Stimulated activated CD4-positive, alpha-beta T cell treated with anti-CD3 and anti-CD28 coated beads, Interleukin-12 subunit alpha, Interleukin-12 subunit beta, amount 100 ng/mL, for 24 hours (primary cell): ENCODE measurements around the gene OGFOD3.
"Not testable (repeated sequence)": the region's sequence is repeated elsewhere in the genome, so short reads cannot be mapped to it uniquely, and the experiment has no call there.

Experiments used
- DNase-seq, 2 experiments: peaks; one replicate each; pipeline ENCODE4 v3.0.0-alpha.2; 2020; ENCODE audit warnings: low read depth in 2 of 2

OGFOD3 gene

GRCh38 chr17:82418001-82418986 lies at the start of gene OGFOD3, which contains the start of gene HEXD:
TSS of gene OGFOD3 (minus strand) at chr17:82418586. CDS start at chr17:82418485, 101 bp downstream.
TSS of gene HEXD (plus strand) at chr17:82418347. CDS start at chr17:82419800, 1,453 bp downstream.
- peak; percentile 68 to 73 for DNase-seq

GRCh38 chr17:82465023-82465603 lies 46.7 kb upstream of the OGFOD3 start:
- no peak for DNase-seq

GRCh38 chr17:82464567-82464929 lies 46.2 kb upstream of the OGFOD3 start:
- no peak for DNase-seq

- no peak for DNase-seq
These were observed 45.7 kb upstream of the OGFOD3 start for GRCh38 chr17:82463925-82464566.

GRCh38 chr17:82463391-82463790 lies 45.0 kb upstream of the OGFOD3 start:
- DNase-seq = no peak

GRCh38 chr17:82461827-82462524 lies 43.6 kb upstream of the OGFOD3 start:
- DNase-seq = no peak

GRCh38 chr17:82459936-82460335 lies 41.5 kb upstream of the OGFOD3 start:
- DNase-seq = not testable (repeated sequence)

- no peak for DNase-seq
These were observed 40.6 kb upstream of the OGFOD3 start for GRCh38 chr17:82458885-82459424.

GRCh38 chr17:82458179-82458884 lies 39.9 kb upstream of the OGFOD3 start, which contains the start of gene NARF:
TSS of gene NARF (plus strand) at chr17:82458741. CDS start at chr17:82458804, 63 bp downstream.
- DNase-seq = peak; percentile 90 to 93

GRCh38 chr17:82457929-82458178 lies 39.5 kb upstream of the OGFOD3 start:
- no peak for DNase-seq

GRCh38 chr17:82457073-82457928 lies 38.9 kb upstream of the OGFOD3 start:
- no peak for DNase-seq

GRCh38 chr17:82453706-82454105 lies 35.3 kb upstream of the OGFOD3 start:
- not testable (repeated sequence) for DNase-seq

- not testable (repeated sequence) for DNase-seq
These were observed 34.8 kb upstream of the OGFOD3 start for GRCh38 chr17:82453151-82453550.

GRCh38 chr17:82452162-82452561 lies 33.8 kb upstream of the OGFOD3 start:
- DNase-seq = no peak

GRCh38 chr17:82450357-82451106 lies 32.1 kb upstream of the OGFOD3 start, which contains the start of gene CYBC1:
TSS of gene CYBC1 (minus strand) at chr17:82450752. CDS start at chr17:82449254, 1,498 bp downstream.
- peak; percentile 93 to 94 for DNase-seq

GRCh38 chr17:82449883-82450356 lies 31.5 kb upstream of the OGFOD3 start:
- DNase-seq = peak in 1 of 2 experiments; percentile 20

- DNase-seq = peak; percentile 31 to 64
These were observed 30.9 kb upstream of the OGFOD3 start for GRCh38 chr17:82449131-82449882.

- DNase-seq = no peak
These were observed 29.5 kb upstream of the OGFOD3 start for GRCh38 chr17:82447876-82448275.
